ENCODE results near the gene SH3PXD2A.
A peak's percentile ranks its signal among the peaks of the same experiment; 100 is the strongest.

The SH3PXD2A gene

DNA sequence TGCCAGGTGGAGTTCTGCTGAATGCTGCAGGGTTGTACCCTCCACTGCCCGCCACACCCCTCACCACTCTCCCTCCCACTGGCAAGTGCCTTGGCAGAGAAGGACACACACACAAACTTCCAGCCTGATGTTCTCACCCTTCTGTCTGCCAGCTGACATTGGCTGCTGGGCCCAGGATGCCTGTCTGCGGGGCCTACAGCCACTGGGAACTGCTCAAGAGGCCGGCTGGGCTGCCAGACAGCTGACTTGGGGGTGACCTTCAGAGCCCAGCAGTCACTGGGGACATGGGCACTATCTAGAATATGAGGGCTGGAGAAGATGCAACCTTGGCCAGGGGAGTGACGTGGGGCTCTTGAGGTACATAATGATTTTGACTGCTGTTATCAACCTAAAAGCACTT is 157.1 kb downstream of the SH3PXD2A start:
- DNase-seq (ENCODE audit: extremely low spot score, insufficient read length, low read depth) (no peak), FAIRE-seq (no peak)

DNA sequence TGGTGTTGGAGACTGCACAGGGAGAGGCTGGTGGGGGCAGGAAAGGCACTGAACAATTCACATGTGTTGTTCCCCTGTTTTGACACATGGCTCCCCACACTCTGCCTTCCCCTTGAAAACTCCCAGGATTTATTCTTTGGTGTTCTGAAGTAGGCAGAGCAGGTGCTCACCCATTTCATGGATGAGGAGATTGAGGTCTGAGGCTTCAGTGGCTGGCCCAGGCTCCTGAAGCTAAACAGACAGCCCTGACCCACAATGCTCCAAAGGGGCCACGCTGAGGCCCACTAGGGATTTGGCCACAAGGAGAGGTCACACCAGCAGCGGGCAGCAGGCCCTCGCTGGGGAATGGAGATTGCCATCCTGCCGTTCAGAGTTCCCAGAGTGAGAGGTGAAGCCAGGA is 157.6 kb downstream of the SH3PXD2A start:
- DNase-seq (ENCODE audit: extremely low spot score, insufficient read length, low read depth) (no peak), FAIRE-seq (no peak)

DNA sequence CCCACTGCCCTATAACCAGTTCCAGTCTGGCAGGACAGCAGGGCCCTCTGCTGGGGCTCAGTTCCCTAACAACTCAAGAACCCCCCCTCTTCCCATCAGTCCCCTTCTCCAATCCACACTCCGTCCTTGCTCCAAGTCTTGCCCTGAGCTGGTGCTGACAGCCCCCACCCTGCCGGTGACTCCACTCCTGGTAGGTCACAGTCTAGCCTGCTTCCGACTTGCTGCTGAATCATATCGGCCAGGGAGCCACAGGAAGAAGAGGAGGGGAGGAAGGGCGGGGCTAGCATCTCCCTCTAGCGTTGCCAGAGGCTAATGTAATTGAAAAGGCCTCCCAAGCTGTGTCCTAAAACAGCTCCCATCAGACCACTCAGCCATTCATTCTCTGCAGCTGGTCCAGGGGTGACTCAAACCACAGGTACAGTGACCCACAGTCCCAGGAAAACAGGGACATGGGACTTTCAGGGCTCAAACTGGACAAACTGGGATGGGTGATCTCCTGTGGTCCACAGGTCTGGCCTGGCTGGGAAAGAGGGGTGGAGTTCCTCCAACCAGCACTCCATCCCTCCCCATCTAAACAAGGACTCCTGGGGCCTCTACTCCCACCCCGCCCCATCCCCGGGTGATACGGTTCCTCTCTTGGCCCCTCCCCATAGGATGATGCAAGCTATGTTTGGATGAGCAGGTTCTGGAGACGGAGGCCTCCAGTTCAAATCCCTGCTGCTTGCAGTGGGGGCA is 158.8 kb downstream of the SH3PXD2A start:
- DNase-seq (ENCODE audit: extremely low spot score, insufficient read length, low read depth) = no peak
- peak; percentile 98 for FAIRE-seq

DNA sequence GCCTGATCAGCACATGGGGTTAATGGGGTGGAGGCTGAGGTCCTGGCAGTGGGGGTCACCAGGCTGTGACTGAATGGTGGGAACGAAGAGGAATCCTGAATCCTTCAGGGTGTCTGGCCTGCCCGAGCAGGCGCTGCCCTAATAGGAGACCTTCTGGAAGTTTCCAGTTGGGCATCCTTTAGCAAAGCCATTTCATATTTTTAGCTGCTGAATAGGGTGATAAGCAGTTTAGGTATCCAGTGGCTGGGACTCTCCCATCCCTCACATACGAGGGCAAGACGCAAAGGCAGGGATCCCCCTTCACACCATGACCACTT is 159.3 kb downstream of the SH3PXD2A start:
- DNase-seq (ENCODE audit: extremely low spot score, insufficient read length, low read depth) (no peak), FAIRE-seq (no peak)

DNA sequence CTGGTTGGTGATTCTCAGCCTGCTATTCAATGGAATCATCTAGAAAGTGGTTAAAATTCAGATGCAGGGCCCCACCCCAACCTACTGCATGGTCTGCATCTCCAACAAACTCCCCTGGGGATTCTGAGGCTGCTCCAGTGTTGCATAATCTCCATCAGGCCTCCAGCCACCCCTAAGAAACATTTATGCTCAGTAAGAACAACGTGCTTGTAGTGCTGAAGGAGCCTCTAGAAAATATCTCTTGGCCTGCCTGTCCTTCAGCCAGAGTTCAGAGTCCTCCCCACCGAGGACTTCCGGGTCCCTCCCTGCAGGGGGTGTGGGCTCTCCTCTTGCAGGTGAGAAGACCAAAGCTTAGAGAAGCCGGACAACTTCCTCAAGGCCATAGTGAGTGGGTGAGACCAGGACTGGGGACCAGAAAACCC is 159.8 kb downstream of the SH3PXD2A start:
- DNase-seq (ENCODE audit: extremely low spot score, insufficient read length, low read depth) = no peak
- peak; percentile 31 for FAIRE-seq

DNA sequence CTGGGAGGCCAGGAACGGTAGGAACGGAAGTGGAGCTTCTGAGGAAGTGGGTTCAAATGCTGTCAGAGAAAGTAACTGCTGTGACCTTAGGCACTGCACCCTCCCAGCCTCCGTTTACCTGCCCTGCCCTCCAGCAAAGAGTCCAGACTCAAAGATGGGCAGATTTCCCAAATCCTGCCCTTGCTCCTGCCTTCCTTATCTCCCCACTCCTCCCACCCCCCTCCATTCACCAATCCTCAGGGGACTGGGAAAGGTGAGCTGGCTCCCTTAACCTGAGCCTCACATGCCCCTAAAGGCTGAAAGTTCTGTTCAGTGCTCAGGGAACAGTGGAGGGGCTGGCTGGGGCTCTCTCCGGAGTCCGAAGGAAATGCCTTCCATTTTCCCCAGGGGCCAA is 161.6 kb downstream of the SH3PXD2A start:
- FAIRE-seq (peak; percentile 71), DNase-seq (ENCODE audit: extremely low spot score, insufficient read length, low read depth) (no peak)

DNA sequence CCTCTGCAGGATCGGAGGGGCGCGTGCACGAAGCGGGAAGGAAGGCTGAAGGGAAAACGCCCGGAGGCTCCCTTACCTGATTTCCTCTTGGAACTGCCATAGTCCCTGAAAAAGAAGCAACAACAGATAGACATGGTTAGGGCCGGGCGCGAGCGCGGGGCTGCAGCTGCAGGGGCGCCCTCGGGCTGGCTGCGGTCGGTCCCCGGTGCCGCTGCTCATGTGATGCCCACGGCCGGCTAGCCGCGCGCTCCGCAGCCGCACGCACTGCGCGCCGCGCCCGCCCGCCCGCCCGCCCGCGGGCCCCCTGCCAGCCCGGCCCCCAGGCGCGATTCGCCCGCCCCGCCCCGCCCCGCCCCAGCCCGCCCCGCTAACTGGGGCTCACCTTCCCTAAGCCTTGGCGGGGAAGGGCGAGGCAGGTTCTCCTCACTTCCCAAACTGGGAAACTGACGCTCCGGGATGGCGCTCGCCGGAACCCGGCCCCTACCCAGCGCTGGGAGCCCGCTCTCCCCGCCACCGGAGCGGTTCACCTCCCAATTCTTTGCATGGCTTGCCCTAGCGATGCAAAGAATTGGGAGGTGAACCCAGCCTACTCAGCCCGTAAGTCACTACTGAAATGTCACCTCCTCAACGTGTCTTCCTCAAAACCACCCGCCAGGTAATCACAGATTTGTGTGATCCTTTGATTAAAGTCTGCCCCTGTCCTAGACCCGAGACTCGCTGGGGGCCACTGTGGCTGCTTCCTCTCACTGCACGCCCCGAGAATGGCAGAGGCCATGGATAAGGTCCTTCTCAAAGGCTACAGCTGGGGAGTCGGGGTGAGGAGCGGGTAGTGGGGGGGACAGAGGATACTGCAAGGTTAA is 162.2 kb downstream of the SH3PXD2A start:
- no peak for FAIRE-seq
- no peak for DNase-seq (ENCODE audit: extremely low spot score, insufficient read length, low read depth)

DNA sequence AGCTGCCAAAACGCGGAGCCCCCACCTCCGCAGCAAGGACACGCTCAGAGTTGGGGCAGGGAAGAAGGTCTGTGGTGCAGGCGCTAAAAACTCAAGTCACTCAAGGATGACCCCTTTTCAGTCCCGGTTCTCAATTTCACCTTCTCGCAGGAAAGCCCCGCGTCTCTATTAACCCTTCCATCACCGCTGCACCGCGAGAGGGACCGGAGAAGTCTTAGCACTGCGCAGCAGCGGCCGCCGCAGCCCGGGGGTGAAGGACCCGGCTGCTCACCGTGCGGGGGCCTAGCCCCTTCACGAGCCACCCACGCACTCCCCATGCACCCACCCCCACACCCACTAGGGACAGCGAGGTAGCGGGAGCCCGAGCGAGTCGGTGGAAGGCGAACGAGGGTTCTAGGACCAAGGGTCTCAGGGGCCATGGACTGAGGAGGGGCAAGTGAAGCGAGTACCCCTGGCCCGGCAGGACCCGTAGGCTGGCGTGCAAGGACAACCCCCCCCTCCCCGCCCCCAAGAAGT is 162.9 kb downstream of the SH3PXD2A start:
- DNase-seq (ENCODE audit: extremely low spot score, insufficient read length, low read depth) (peak; percentile 73), FAIRE-seq (peak; percentile 77)

DNA sequence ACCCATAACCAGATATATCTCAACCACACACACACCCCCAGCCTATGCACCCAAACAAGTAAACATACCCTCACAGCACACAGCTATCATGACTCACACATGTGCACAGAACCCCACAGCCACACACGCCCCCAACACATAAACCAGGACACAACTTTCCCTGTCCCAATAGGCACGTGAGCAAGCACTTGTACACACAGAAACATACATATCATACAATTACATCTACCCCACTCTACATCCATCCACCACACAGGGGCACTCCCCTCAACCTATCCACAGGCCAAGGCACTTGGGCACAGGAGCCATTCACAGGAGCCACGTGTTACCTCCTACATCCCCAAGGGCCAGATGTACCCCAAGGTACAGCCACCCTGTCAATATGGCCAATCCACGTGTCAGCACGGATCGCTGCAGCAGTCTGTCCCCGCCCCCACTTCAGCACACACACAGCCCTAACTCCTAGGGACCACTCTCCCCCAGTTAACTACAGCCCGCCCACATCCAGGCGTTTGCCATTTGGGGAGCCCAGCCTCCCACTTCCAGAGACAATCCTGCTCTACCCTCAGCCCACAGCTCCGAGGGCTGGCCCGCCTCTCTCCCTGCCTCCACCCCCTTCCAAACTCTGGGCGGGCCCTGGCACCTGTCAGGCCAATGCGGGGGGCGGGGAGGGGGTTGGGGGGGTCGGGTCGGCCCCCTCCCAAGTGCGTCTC is 163.5 kb downstream of the SH3PXD2A start:
- FAIRE-seq (peak; percentile 72), DNase-seq (ENCODE audit: extremely low spot score, insufficient read length, low read depth) (no peak)

DNA sequence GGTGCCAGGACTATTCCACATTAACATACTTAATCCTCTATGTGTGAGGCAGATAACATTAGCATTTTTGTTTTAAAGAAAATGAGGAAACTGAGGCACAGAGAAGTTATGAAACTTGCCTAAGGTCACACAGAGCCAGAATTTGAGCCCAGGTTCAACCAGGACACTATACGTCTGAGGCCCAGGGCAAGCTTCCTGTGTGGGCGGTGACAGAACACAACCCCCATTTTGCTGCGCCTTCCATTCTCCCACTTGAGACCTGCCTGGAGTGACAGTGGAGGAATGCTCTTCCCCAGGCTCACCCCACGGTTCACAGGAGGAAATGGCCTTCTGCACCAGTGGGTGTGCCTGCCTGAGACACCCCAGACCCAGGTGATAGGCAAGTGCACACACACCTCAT is 164.1 kb downstream of the SH3PXD2A start:
- no peak for FAIRE-seq
- no peak for DNase-seq (ENCODE audit: extremely low spot score, insufficient read length, low read depth)

DNA sequence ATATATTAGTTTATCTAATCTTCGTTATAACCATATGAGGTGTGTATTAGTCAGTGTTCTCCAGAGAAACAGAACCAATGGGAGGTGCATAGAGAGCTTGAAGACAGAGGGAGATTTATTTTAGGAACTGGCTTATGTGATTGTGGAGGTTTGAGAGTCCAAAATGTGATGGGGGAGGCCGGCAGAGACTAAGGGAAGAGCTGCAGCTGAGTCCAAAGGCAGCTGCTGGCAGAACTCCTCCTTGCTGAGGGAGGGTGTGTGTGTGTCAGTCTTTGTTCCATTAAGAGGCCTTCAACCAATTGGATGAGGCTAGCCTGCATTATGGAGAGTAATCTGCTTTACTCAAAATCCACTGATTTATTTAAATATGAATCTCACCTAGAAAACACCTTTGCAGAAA is 165.1 kb downstream of the SH3PXD2A start:
- no peak for FAIRE-seq
- no peak for DNase-seq (ENCODE audit: extremely low spot score, insufficient read length, low read depth)

DNA sequence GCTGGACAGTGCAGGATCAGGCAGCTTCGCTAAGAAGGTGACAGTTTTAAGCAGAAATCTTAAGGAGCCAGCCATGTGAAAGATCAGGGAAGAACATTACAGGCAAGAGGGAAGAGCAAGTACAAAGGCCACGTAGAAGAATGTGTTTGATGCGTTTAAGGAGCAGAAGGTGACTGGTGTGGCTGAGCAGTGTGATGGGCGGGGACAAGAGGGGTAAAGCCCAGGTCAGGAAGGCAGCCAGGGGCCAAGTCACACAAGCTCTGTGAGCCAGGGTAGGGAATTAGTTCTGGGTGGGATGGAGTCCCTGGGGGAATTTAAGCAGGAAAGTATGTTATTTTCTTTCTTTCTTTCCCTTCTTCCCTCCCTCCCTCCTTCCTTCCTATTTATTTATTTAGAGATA is 166.9 kb downstream of the SH3PXD2A start:
- FAIRE-seq (no peak), DNase-seq (ENCODE audit: extremely low spot score, insufficient read length, low read depth) (no peak)

DNA sequence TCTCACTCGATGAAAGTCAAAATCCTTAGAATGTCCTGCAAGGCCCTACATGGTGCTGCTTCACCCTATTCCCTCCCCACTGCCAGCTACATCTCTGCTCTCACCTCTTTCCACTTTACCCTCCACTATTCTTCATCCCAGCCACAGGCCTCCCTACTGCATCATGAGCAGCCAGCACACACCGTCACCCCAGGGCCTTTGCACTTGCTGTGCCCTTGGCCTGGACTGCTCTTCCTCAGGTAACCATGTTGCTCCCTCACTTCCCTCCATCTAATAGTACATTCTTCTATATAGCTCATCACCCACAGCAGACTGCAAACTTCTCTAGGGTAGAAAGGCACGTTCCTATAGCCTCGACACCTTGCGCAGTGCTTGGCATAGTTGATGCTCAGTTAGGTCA is 167.7 kb downstream of the SH3PXD2A start:
- DNase-seq (ENCODE audit: extremely low spot score, insufficient read length, low read depth) = no peak
- FAIRE-seq = no peak

DNA sequence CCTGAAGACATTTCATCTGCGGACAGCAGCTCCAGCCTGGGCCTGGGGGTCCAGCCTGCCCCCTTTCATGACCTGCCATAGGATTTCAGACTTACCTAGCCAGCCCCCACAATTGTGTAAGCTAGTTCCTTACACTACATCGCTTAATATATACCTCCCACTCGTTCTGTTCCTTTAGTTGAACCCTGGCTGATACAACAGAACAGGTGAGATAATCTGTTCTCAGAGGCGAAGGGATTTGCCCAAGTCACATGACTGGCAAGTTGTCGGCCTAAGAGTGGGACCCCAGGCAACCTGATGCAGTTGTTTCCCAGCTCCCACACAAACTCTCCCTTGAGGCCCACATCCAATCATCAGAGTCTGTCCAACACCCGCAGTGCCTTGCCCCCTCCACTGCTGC is 168.2 kb downstream of the SH3PXD2A start:
- no peak for FAIRE-seq

DNA sequence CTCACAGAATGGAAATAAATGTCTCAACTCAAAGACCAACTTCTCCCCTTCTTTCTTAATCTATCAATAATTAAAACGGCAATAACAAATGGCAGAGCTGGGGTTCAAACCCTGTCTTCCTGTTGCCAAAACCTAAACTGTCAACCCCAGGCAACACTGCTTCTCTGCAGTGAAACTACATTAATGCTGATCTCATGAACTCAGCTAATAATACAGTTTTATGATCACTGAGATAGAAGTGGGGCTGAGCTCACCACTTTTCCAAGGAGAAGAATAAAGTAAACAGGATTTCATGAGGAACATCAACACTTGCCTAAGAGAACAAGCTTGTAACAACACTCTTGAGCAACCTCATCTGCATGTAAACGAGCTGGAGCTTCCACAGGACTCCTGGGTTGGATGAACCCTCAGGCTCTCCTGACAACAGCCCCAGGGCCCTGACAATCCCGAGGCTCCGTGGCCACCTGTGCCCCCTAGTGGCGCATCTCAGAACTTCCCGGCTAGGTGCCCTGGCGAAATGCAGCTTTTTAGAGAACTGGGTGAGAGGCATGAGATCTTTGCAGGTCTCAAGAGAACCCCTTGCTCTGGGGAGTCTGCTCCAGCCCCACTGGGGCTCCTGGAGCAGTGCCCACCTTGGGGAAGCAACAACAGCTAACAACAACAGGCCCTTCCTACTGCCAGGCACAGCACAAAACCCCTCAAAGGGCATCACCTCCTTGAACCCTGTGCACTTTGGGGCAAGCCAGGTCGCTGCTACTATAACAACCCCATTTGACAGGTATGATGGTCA is 169.3 kb downstream of the SH3PXD2A start:
- DNase-seq (ENCODE audit: extremely low spot score, insufficient read length, low read depth) (peak; percentile 62), FAIRE-seq (peak; percentile 51)

More for the DNA sequence above, 168.2 kb downstream of the SH3PXD2A start:
- no peak for DNase-seq (ENCODE audit: extremely low spot score, insufficient read length, low read depth)

DNA sequence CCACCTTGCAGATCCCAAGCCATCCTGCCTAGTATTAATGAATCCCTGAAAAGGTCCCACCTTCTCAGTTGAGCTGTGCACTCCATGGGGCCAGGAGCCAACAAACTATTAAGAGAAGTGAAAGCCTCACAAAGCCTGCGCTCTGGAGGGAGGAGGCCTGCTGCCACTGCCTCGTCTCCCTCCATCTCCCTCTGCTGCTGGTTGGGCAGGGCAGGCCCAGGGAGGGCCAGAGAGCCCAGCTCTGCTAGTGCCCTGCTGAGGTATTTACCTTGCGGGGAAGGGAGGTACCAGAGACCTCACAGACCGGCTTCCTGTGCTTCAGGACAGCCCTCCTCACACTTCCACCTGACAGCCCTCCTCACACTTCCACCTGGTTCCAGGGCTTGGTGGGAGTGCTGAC is 171.5 kb downstream of the SH3PXD2A start:
- FAIRE-seq = no peak
- no peak for DNase-seq (ENCODE audit: extremely low spot score, insufficient read length, low read depth)

DNA sequence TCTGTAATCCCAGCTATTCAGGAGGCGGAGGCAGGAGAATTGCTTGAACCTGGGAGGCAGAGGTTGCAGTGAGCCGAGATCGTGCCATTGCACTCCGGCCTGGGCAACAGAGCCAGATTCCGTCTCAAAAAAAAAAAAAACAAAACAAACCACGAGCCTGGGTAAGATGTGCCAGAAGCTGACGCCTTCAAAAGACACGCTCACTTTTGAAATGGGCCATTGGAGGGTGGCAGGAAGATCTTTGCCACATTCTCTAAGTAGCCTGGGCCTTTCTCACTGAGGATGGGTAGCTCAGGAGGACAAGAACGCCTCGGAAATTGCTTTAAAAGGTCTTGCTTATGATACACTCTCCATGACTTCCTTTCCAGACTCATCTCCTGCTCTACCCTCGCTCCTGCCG is 172.7 kb downstream of the SH3PXD2A start:
- no peak for FAIRE-seq
- no peak for DNase-seq (ENCODE audit: extremely low spot score, insufficient read length, low read depth)

DNA sequence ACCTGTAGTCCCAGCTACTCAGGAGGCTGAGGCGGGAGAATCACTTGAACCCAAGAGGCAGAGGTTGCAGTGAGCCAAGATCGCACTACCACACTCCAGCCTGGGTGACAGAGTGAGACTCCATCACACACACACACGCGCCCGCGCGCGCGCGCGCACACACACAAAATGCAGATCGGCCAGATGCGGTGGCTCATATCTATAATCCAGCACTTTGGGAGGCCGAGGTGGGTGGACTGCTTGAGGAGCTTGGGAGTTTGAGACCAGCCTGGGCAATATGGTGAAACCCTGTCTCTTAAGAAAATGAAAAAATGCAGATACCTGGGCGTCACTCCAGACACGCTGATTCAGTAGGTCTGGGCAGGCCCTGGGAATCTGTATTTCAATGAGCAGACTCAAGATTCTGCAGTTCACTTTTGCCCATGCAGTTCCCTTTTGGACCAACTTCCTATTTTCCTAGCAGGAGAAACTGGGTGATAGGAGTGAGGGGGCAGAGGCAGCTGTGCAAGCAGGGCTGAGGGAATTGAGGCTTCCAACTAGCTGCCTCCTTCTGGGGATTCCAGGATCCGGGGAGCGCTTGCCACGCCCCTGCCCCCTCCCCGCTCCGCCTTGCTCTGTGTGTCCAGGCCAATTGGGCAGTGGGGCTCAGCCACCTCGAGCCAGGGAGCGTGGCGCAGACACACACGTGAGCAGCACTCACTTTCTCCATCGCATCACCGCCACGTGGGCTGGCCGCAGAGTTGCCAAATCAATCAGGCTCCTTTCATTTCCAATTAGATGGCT is 173.6 kb downstream of the SH3PXD2A start:
- no peak for FAIRE-seq
- DNase-seq (ENCODE audit: extremely low spot score, insufficient read length, low read depth) = no peak

DNA sequence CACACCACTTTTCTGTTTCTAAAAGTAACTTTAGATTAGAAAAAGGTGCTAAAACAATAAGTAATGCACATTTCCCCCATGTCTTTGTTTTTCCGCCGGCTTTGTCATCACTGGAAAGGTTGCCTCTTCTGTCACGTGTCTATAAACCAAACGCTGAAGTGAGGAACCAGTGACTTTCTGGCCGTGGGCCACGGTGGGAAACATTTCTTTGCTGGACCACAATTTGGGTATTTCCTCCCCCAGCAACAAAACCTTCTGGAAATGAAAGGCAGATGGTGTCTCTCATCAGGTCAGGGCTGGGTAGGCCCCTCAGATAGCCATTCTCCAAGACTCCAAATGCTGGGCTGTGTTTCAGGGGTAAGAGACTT is 174.5 kb downstream of the SH3PXD2A start:
- no peak for FAIRE-seq
- DNase-seq (ENCODE audit: extremely low spot score, insufficient read length, low read depth) = no peak

Measured in GM18507 (cell line).